ENCODE data around the gene GEMIN5.

The GEMIN5 gene

GRCh38 chr5:154849264-154849785 lies 88.7 kb downstream of the GEMIN5 start:
- DNase-seq (ENCODE audit: low spot score) = no peak

- DNase-seq (ENCODE audit: low spot score) = no peak
These were observed 93.2 kb downstream of the GEMIN5 start for GRCh38 chr5:154844809-154845208.

- DNase-seq (ENCODE audit: low spot score) = no peak
These were observed 95.1 kb downstream of the GEMIN5 start for GRCh38 chr5:154842689-154843530.

GRCh38 chr5:154841273-154841661 lies 96.7 kb downstream of the GEMIN5 start:
- DNase-seq (ENCODE audit: low spot score) = no peak

GRCh38 chr5:154840435-154841272 lies 97.4 kb downstream of the GEMIN5 start:
- DNase-seq (ENCODE audit: low spot score) = no peak
